ENCODE results near the gene ABCC9.

The ABCC9 gene

GRCh38 chr12:21823581-21823980 lies 117.6 kb downstream of the ABCC9 start:
- in situ Hi-C loops (cut with HindIII; ENCODE audit: low sequenced_read_pairs), result no loop called here
- TF ChIP-seq, protein P1, sequence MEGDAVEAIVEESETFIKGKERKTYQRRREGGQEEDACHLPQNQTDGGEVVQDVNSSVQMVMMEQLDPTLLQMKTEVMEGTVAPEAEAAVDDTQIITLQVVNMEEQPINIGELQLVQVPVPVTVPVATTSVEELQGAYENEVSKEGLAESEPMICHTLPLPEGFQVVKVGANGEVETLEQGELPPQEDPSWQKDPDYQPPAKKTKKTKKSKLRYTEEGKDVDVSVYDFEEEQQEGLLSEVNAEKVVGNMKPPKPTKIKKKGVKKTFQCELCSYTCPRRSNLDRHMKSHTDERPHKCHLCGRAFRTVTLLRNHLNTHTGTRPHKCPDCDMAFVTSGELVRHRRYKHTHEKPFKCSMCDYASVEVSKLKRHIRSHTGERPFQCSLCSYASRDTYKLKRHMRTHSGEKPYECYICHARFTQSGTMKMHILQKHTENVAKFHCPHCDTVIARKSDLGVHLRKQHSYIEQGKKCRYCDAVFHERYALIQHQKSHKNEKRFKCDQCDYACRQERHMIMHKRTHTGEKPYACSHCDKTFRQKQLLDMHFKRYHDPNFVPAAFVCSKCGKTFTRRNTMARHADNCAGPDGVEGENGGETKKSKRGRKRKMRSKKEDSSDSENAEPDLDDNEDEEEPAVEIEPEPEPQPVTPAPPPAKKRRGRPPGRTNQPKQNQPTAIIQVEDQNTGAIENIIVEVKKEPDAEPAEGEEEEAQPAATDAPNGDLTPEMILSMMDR (IDR thresholded peaks at IDR 0.05; ENCODE audit: low read depth, low read length, missing control alignments), result no peak
- H3K4me3 ChIP-seq (ENCODE audit: low read depth, low read length), result no peak overlapping the region
- no peak for DNase-seq (ENCODE audit: low read depth)

- DNase-seq (ENCODE audit: low read depth), result no peak
- in situ Hi-C loops (cut with HindIII; ENCODE audit: low sequenced_read_pairs), result no loop called here
- no peak overlapping the region for H3K4me3 ChIP-seq (ENCODE audit: low read depth, low read length)
- TF ChIP-seq, protein P1 (IDR thresholded peaks at IDR 0.05; ENCODE audit: low read depth, low read length, missing control alignments), result no peak
These were observed 121.5 kb downstream of the ABCC9 start for GRCh38 chr12:21819678-21820077.

GRCh38 chr12:21819236-21819635 lies 122.0 kb downstream of the ABCC9 start:
- no peak for DNase-seq (ENCODE audit: low read depth)
- TF ChIP-seq, protein P1 (IDR thresholded peaks at IDR 0.05; ENCODE audit: low read depth, low read length, missing control alignments), result no peak
- in situ Hi-C loops (cut with HindIII; ENCODE audit: low sequenced_read_pairs), result no loop called here
- no peak overlapping the region for H3K4me3 ChIP-seq (ENCODE audit: low read depth, low read length)

DNA sequence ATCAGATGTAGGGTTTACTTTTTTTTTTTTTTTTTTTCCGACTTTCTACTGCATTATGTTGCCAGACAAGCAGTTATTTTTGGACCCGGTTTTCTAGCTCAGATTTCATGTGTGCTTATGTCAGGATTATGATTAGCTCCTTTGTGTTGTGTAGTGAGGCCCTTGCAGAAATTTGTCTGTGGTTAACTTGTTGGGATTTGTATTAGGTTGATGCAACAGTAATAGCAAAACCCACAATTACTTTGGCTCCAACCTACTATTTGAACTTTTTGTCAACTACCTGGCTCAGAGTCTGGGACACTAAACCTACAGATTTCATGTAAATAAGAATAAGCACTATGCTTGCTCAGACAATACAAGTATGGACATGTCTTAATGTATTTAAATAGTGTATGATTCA lies 122.6 kb downstream of the ABCC9 start:
- in situ Hi-C loops (cut with HindIII; ENCODE audit: low sequenced_read_pairs), result no loop called here
- DNase-seq (ENCODE audit: low read depth), result no peak
- H3K4me3 ChIP-seq (ENCODE audit: low read depth, low read length), result no peak overlapping the region
- TF ChIP-seq, protein P1 (IDR thresholded peaks at IDR 0.05; ENCODE audit: low read depth, low read length, missing control alignments), result no peak

DNA sequence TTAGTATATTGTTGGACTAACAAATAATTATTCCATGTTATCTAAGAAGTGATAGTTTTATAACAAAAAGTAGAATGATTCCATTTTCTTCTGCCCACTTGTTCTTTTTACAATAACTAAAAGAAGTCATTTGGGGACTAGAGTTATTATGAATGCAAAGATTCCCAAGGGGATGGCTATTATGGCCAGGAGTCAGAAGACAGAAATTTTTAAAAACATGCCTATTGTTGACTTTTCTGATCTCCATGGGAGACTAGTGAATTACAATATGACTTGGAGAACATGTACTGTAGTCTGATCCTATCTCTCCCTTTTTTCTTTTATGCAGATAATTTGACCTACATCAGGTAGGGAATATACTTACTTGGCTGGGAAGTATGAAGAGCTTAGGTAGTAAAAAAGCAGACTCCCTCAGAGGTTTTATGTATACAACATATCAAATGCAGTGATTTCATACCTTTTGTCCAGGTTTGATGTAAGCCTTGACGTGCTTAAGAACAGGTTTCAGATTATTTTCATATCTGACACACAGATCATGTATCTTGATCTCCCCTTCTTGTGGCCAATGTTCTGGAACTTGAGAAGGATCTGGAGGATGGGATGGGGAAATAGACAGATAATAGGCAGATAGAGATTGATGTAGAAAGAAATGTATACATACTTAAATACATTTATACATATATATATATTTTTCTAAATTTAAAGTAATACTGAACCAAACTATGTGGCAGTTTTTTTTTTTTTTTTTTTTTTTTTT lies 125.7 kb downstream of the ABCC9 start:
- in situ Hi-C loops (cut with HindIII; ENCODE audit: low sequenced_read_pairs), result no loop called here
- no peak for DNase-seq (ENCODE audit: low read depth)
- no peak overlapping the region for H3K4me3 ChIP-seq (ENCODE audit: low read depth, low read length)
- TF ChIP-seq, protein P1 (IDR thresholded peaks at IDR 0.05; ENCODE audit: low read depth, low read length, missing control alignments), result no peak

DNA sequence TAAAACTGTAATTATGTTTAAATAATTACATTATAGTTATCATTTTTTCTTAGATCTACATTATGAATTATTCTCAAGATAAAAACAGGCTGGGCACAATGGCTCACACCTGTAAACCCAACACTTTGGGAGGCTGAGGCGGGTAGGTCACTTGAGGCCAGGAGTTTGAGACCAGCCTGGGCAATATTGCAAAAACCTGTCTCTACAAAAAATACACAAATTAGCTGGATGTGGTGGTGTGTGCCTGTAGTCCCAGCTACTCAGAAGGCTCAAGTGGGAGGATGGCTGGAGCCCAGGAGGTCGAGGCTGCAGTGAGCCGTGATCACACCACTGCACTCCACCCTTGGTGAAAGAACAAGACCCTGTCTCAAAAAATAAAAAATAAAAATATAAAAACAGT lies 126.4 kb downstream of the ABCC9 start:
- TF ChIP-seq, protein P1 (IDR thresholded peaks at IDR 0.05; ENCODE audit: low read depth, low read length, missing control alignments), result no peak
- in situ Hi-C loops (cut with HindIII; ENCODE audit: low sequenced_read_pairs), result no loop called here
- DNase-seq (ENCODE audit: low read depth), result no peak
- H3K4me3 ChIP-seq (ENCODE audit: low read depth, low read length), result no peak overlapping the region

All from astrocyte of the cerebellum (primary cell).